ENCODE measurements around the gene WBP2.

Gene WBP2

DNA sequence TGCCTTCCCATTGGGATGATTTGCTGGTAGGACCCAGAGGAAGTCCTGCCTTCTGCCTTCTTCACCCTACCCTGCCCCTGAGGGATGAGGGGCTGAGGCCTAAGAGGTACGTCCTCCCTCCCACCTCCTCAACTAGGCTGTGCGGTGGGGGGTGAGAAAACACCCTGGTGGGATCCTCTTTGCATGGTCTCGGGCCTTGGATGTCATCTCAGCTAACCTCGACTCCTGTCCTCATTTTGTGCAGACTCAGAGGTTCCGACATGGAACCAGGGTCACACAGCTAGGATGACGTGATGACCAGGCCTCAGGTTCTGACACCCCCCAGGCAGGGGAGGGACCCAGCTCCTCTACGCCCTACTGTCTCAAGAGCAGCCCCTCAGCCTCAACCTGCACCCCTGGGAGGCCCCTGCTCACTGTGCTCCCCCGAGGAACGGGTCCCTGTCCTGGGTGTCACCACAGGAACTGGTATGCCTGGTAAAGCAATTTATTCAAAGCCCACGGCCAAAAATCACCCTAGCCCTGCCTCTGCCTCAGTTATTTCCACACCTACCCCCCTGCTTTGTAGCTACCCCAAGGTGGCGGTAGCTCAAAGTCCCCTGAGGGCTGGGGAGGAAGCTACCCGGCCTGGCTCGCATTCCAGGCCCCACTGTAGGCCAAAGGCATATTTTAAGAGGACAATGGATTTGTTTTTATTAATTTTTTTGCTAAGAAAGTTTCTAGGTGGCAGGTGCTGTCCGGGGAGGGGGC is 28.4 kb downstream of the WBP2 start:
- DNase-seq, result no peak

DNA sequence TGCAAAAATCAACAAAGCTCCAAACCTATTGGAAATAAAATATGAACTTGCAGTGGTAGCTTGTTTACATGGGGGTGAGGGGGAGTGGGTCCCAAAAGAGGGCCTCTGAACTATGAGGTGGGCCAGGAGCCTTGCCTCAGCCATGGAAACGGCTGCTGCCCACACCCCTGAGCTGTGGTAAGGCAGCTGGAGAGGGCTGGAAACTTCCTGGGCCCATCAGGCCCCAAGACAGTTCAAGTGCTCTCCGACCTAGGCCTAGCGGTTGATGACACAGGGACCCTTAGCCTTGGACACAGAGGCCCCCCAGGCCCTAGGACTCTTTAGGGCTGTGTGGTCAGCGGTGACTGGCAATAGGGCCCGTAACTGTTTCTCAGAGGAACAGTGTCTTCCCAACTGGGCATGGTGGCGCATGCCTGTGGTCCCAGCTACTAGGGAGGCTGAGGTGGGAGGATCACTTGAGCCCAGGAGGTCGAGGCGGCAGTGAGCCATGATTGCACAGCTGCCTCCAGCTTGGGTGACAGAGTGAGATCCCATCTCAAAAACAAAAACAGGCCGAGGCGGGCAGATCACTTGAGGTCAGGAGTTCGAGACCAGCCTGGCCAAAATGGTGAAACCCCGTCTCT is 29.3 kb downstream of the WBP2 start:
- no peak for DNase-seq

GRCh38 chr17:75825149-75825552 is 30.0 kb downstream of the WBP2 start:
- no peak for DNase-seq

- no peak for DNase-seq
Observed at GRCh38 chr17:75824666-75825065, 30.5 kb downstream of the WBP2 start.

GRCh38 chr17:75824050-75824552 is 31.0 kb downstream of the WBP2 start:
- DNase-seq, result no peak

GRCh38 chr17:75823257-75824041 is 31.7 kb downstream of the WBP2 start:
- no peak for DNase-seq

- no peak for DNase-seq
Observed at GRCh38 chr17:75822800-75823166, 32.4 kb downstream of the WBP2 start.

- DNase-seq, result no peak
Observed at GRCh38 chr17:75822119-75822799, 32.9 kb downstream of the WBP2 start.

DNA sequence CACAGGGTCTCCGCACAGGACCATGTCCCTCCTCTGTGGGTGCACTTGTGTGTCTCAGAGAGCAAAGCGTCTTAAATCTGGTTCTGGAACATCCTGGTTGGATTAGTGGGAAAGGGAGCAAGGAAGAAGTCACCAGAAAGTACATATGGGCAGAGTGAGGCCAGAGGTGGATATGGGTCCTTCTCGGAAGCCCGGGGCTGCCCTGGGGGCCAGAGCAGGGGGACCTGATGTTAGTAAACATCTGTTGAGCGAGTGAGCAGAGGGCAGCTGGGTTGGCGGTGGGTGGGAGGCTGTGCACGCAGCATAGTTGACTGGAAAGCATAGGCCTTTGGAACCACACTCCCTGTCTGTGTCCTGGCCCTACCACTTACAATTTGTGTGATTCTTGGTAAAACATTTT is 33.6 kb downstream of the WBP2 start:
- DNase-seq, result no peak

- no peak for DNase-seq
Observed at GRCh38 chr17:75820094-75821080, 34.7 kb downstream of the WBP2 start.

DNA sequence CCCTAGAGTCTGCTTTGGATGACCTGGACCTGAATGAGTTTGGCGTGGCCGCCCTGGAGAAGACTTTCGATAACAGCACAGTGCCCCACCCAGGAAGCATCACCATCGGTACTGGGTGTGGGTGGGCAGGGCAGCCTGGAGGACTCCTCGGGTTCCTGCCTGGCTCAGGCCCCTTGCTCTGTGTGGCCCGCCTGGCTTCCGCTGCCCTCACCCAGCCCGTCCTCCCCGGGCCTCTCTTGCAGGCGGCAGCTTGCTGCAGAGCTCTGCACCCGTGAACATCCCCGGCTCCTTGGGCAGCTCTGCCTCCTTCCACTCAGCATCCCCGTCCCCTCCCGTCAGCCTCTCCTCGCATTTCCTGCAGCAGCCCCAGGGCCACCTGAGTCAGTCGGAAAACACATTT is 35.5 kb downstream of the WBP2 start:
- DNase-seq, result no peak

GRCh38 chr17:75819116-75819515 is 36.0 kb downstream of the WBP2 start:
- no peak for DNase-seq

DNA sequence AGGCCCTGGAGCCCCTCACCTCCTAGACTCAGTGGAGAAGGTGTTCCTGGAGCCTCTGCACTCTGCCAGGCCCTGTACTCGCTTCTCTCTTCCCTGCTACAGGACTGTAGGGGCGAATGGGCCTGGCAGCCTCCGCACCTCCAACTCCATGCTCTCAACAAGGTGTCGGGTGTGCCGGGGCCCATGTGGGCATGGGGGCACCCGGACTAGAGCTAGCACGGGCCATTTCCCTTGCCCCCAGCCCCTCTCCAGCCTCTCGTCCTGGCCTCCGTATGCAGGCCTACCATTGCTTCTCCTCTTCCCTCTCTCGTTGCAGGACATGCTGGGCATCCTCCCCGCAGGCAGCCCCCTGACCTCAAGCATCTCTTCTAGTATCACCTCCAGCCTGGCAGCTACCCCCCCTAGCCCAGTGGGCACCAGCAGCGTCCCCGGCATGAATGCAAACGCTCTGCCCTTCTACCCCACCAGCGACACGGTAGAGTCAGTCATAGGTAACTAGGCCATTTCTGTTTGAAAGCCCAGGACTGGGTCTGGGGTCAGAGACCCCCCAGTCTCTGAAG is 36.7 kb downstream of the WBP2 start:
- DNase-seq, result no peak

- no peak for DNase-seq
Observed at GRCh38 chr17:75817571-75817970, 37.6 kb downstream of the WBP2 start.

DNA sequence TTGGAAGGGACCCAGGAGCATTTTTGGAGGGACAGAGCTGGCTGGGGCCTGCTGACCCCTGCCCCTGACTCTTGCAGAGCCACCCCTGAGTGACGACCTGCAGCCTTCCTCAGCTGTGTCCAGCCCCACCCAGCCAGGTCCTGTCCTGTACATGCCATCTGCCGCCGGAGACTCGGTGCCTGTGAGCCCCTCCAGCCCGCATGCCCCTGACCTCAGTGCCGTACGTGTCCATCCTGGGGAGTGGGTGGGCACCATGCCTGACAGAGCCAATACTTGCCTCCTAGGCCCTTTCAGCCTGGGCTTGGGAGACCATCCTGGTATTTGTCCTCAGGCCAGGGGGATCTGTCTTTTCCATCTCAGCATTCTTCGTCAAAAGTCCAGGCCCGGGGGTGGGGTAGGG is 38.4 kb downstream of the WBP2 start:
- no peak for DNase-seq

GRCh38 chr17:75815399-75815798 is 39.7 kb downstream of the WBP2 start:
- no peak for DNase-seq

GRCh38 chr17:75814900-75815373 is 40.2 kb downstream of the WBP2 start:
- peak; percentile 74 for DNase-seq

- no peak for DNase-seq
Observed at GRCh38 chr17:75814021-75814395, 41.1 kb downstream of the WBP2 start.

DNA sequence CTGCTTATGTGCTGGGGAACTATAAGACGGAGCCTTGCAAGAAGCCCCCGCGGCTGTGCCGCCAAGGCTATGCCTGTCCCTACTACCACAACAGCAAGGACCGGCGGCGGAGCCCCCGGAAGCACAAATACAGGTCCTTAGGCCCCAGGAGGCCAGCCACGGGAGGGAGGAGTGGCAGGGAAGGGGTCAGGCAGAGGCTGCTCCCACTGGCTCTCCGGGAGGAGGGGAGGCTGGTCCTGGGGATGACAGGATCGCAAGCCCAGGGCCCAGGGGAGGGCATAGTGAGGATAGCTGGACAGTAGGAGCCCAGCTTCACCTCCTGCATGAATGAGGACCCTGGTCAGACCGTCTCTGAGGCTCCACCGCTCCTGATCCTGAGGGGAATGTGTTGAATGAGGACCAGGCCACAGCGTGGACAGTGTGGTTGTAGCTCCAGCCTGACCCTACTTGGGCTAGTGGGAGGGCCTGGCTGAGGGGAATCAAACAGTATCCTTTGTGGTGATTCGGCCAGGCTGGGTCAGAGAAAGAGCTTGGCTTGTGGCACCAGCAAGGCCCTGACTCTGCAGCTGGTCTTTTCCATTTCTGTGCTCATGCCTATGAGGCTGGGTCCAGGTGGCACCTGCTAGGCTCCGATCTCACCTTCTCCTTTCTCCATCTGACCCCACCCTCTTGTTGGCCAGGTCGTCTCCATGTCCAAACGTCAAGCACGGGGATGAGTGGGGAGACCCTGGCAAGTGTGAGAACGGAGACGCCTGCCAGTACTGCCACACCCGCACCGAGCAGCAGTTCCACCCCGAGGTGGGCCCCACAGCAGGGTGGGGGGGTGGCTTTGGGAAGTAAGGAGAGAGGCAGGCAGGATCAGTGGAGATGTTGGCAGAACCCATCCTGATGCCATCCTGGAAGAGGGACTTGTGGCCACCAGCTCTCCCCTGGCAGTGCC is 41.8 kb downstream of the WBP2 start:
- DNase-seq, result no peak
